Neural cell (in vitro differentiated cells): ENCODE measurements around the gene HMCN2. TPM values are rescaled to one million over a fixed set of nuclear protein-coding genes. Genes with fewer than 3 reads are reported as not detected.

Experiments used
- H2AFZ ChIP-seq: fragments of 200-600, 300-800 bp; sonication (generic), shearing (Covaris generic); 2 replicates; pipeline ENCODE4 v1.6.0; 2014; ENCODE audit warnings: low read depth, mild to moderate bottlenecking, antibody characterized with exemption, low read length, moderate library complexity
- H3F3A ChIP-seq: fragments of 200-600 bp; shearing (Covaris generic); 2 replicates; pipeline ENCODE4 v1.6.1; 2016; ENCODE audit warnings: mild to moderate bottlenecking, moderate library complexity, mixed read lengths, antibody characterized with exemption, low read length; ENCODE audit not compliant: insufficient read depth, poor library complexity, severe bottlenecking
- H3K27ac ChIP-seq: fragments of 200-600, 300-800 bp; sonication (generic), shearing (Covaris generic); 2 replicates; pipeline ENCODE4 v1.5.1; 2014; ENCODE audit warnings: mild to moderate bottlenecking, low read length, moderate library complexity
- H3K27me3 ChIP-seq: fragments of 300-800, 200-600 bp; sonication (generic), shearing (Covaris generic); 2 replicates; pipeline ENCODE4 v1.6.0; 2014; ENCODE audit warnings: mild to moderate bottlenecking, low read depth, low read length, moderate library complexity; ENCODE audit not compliant: insufficient read depth
- H3K36me3 ChIP-seq: fragments of 300-800, 200-600 bp; sonication (generic), shearing (Covaris generic); 2 replicates; pipeline ENCODE4 v1.5.1; 2014; ENCODE audit warnings: mild to moderate bottlenecking, antibody characterized with exemption, low read length, moderate library complexity; ENCODE audit not compliant: insufficient read depth
- H3K4me2 ChIP-seq: fragments of 300-800, 200-600 bp; sonication (generic), shearing (Covaris generic); 2 replicates; pipeline ENCODE4 v1.6.0; 2014; ENCODE audit warnings: mild to moderate bottlenecking, low read length
- H3K4me3 ChIP-seq: fragments of 300-800, 200-600 bp; sonication (generic), shearing (Covaris generic); 2 replicates; pipeline ENCODE4 v1.5.1; 2014; ENCODE audit warnings: mild to moderate bottlenecking, low read length, moderate library complexity
- H3K79me2 ChIP-seq: fragments of 200-600 bp; shearing (Covaris generic); replicated peaks from 2 replicates; pipeline ENCODE4 v1.6.0; 2014; ENCODE audit warnings: mild to moderate bottlenecking, low read length, moderate library complexity; ENCODE audit not compliant: insufficient read depth
- H3K9ac ChIP-seq: fragments of 300-800, 200-600 bp; sonication (generic), shearing (Covaris generic); 2 replicates; pipeline ENCODE4 v1.6.1; 2016; ENCODE audit warnings: mild to moderate bottlenecking, low read length, mixed read lengths
- H3K9me2 ChIP-seq: fragments of 200-600 bp; shearing (Covaris generic); 2 replicates; pipeline ENCODE4 v1.6.1; 2016; ENCODE audit warnings: mild to moderate bottlenecking, low read length, mixed read lengths; ENCODE audit not compliant: insufficient read depth
- H3K9me3 ChIP-seq: fragments of 200-600, 300-800 bp; sonication (generic), shearing (Covaris generic); 2 replicates; pipeline ENCODE4 v1.6.1; 2016; ENCODE audit warnings: mild to moderate bottlenecking, mixed run types, low read length, moderate library complexity, mixed read lengths
- H4K20me1 ChIP-seq: fragments of 200-600 bp; shearing (Covaris generic); 2 replicates; pipeline ENCODE4 v1.6.1; 2016; ENCODE audit warnings: mild to moderate bottlenecking, mixed run types; ENCODE audit not compliant: insufficient read depth
- CTCF ChIP-seq: fragments of 450-650 bp; IDR thresholded peaks from 2 replicates; pipeline ENCODE4 v1.5.1; 2014; ENCODE audit warnings: antibody characterized with exemption, mild to moderate bottlenecking, moderate library complexity; ENCODE audit not compliant: poor library complexity, severe bottlenecking
- EP300 ChIP-seq: fragments of 450-650 bp; conservative IDR thresholded peaks from 2 replicates; pipeline ENCODE4 v1.6.1; 2014; ENCODE audit warnings: antibody characterized with exemption, mild to moderate bottlenecking, moderate library complexity; ENCODE audit not compliant: poor library complexity, severe bottlenecking
- EZH2 ChIP-seq: fragments of 200-600, 300-800 bp; shearing (Covaris generic), sonication (generic); IDR thresholded peaks from 2 replicates; pipeline ENCODE4 v1.6.1; 2014; ENCODE audit warnings: antibody characterized with exemption, low read length, borderline replicate concordance, mild to moderate bottlenecking; ENCODE audit not compliant: insufficient read depth, poor library complexity, severe bottlenecking
- MXI1 ChIP-seq: fragments of 450-650 bp; conservative IDR thresholded peaks from 2 replicates; pipeline ENCODE4 v1.6.1; 2014; ENCODE audit warnings: antibody characterized with exemption, mild to moderate bottlenecking; ENCODE audit not compliant: poor library complexity, severe bottlenecking
- POLR2AphosphoS5 ChIP-seq: IDR thresholded peaks from 2 replicates; pipeline ENCODE4 v1.6.1; 2012
- RAD21 ChIP-seq: fragments of 450-650 bp; conservative IDR thresholded peaks from 2 replicates; pipeline ENCODE4 v1.6.1; 2014; ENCODE audit warnings: antibody characterized with exemption, mild to moderate bottlenecking, moderate library complexity
- REST ChIP-seq: IDR thresholded peaks from 2 replicates; pipeline ENCODE4 v1.6.1; 2012; ENCODE audit warnings: borderline replicate concordance
- SMC3 ChIP-seq: fragments of 450-650 bp; conservative IDR thresholded peaks from 2 replicates; pipeline ENCODE4 v1.6.1; 2014; ENCODE audit warnings: antibody characterized with exemption, mild to moderate bottlenecking, moderate library complexity; ENCODE audit not compliant: poor library complexity
- TAF1 ChIP-seq: IDR thresholded peaks from 2 replicates; pipeline ENCODE4 v1.6.1; 2012; ENCODE audit warnings: low read depth
- polyA plus RNA-seq: library from polyadenylated mRNA; depleted of rRNA; stranded (reverse); fragments of >200 nt; gene quantifications from 2 replicates; pipeline ENCODE4 v1.2.3, GENCODE V29; 2014

Gene HMCN2
- polyA plus RNA-seq, 1 donor from 2014 or later: 1.7 TPM

GRCh38 chr9:130304643-130305042 is 39.1 kb downstream of the HMCN2 start:
- Histone ChIP-seq H3K9me2 (no peaks in the 10 kb centered on the region), H3K9ac (peak overlapping the region; percentile 2), H3K4me2 (no peak overlapping the region), H2AFZ (no peak overlapping the region), H4K20me1 (no peaks in the 10 kb centered on the region), H3K27ac (no peak overlapping the region), H3K4me3 (no peak overlapping the region), H3K79me2 (no peaks in the 10 kb centered on the region), H3K27me3 (no peaks in the 10 kb centered on the region), H3K9me3 (no peaks in the 10 kb centered on the region), H3F3A (no peaks in the 10 kb centered on the region), H3K36me3 (no peaks in the 10 kb centered on the region)
- TF ChIP-seq POLR2AphosphoS5 (no peak), EZH2 (no peak), REST (no peak), CTCF (no peak), MXI1 (no peak), TAF1 (no peak), EP300 (no peak), SMC3 (no peak), RAD21 (no peak)

- Histone ChIP-seq H3K4me2 (no peak overlapping the region), H2AFZ (no peak overlapping the region), H3K27me3 (no peaks in the 10 kb centered on the region), H4K20me1 (no peaks in the 10 kb centered on the region), H3K9ac (no peak overlapping the region), H3K27ac (no peak overlapping the region), H3K9me3 (no peaks in the 10 kb centered on the region), H3K9me2 (no peaks in the 10 kb centered on the region), H3K79me2 (no peaks in the 10 kb centered on the region), H3K36me3 (no peaks in the 10 kb centered on the region), H3F3A (no peaks in the 10 kb centered on the region), H3K4me3 (no peak overlapping the region)
- TF ChIP-seq RAD21: no peak
- no peak for TF ChIP-seq EP300
- TF ChIP-seq CTCF: no peak
- TF ChIP-seq SMC3: no peak
- no peak for TF ChIP-seq POLR2AphosphoS5
Observed at GRCh38 chr9:130305381-130305780, 39.8 kb downstream of the HMCN2 start.
